ENCODE results near the gene CDC34.

Gene CDC34

GRCh38 chr19:540867-541637, 9.5 kb downstream of the CDC34 start:
- in situ Hi-C loops (cut with HindIII; ENCODE audit: low sequenced_read_pairs) = no loop called here

- in situ Hi-C loops (cut with HindIII; ENCODE audit: low sequenced_read_pairs) = no loop called here
Observed at GRCh38 chr19:541699-542098, 10.1 kb downstream of the CDC34 start.

- in situ Hi-C loops (cut with HindIII; ENCODE audit: low sequenced_read_pairs) = no loop called here
Observed at GRCh38 chr19:542173-542866, 10.8 kb downstream of the CDC34 start.

GRCh38 chr19:543910-544608, 12.5 kb downstream of the CDC34 start, which contains the start of gene GZMM:
TSS of gene GZMM (plus strand) at chr19:544053. CDS start at chr19:544072, 19 bp downstream.
- in situ Hi-C loops (cut with HindIII; ENCODE audit: low sequenced_read_pairs) = no loop called here

- in situ Hi-C loops (cut with HindIII; ENCODE audit: low sequenced_read_pairs) = no loop called here
Observed at GRCh38 chr19:547117-547516, 15.6 kb downstream of the CDC34 start.

- in situ Hi-C loops (cut with HindIII; ENCODE audit: low sequenced_read_pairs) = no loop called here
Observed at GRCh38 chr19:547836-548720, 16.5 kb downstream of the CDC34 start.

GRCh38 chr19:548886-549830, 17.6 kb downstream of the CDC34 start:
- in situ Hi-C loops (cut with HindIII; ENCODE audit: low sequenced_read_pairs) = no loop called here

- in situ Hi-C loops (cut with HindIII; ENCODE audit: low sequenced_read_pairs) = no loop called here
Observed at GRCh38 chr19:554817-555216, 23.3 kb downstream of the CDC34 start.

GRCh38 chr19:555474-555808, 23.9 kb downstream of the CDC34 start:
- in situ Hi-C loops (cut with HindIII; ENCODE audit: low sequenced_read_pairs) = no loop called here

- in situ Hi-C loops (cut with HindIII; ENCODE audit: low sequenced_read_pairs) = no loop called here
Observed at GRCh38 chr19:556611-557382, 25.2 kb downstream of the CDC34 start.

GRCh38 chr19:558770-559439, 27.3 kb downstream of the CDC34 start:
- in situ Hi-C loops (cut with HindIII; ENCODE audit: low sequenced_read_pairs) = no loop called here

- in situ Hi-C loops (cut with HindIII; ENCODE audit: low sequenced_read_pairs) = no loop called here
Observed at GRCh38 chr19:560121-560520, 28.6 kb downstream of the CDC34 start.

- in situ Hi-C loops (cut with HindIII; ENCODE audit: low sequenced_read_pairs) = no loop called here
Observed at GRCh38 chr19:566403-566802, 34.8 kb downstream of the CDC34 start.

- in situ Hi-C loops (cut with HindIII; ENCODE audit: low sequenced_read_pairs) = no loop called here
Observed at GRCh38 chr19:566844-567243, 35.3 kb downstream of the CDC34 start.

- in situ Hi-C loops (cut with HindIII; ENCODE audit: low sequenced_read_pairs) = no loop called here
Observed at GRCh38 chr19:567296-567900, 35.8 kb downstream of the CDC34 start.

- in situ Hi-C loops (cut with HindIII; ENCODE audit: low sequenced_read_pairs) = no loop called here
Observed at GRCh38 chr19:570251-570686, 38.7 kb downstream of the CDC34 start.

GRCh38 chr19:570937-571565, 39.5 kb downstream of the CDC34 start:
- in situ Hi-C loops (cut with HindIII; ENCODE audit: low sequenced_read_pairs) = no loop called here

GRCh38 chr19:571566-571974, 40.0 kb downstream of the CDC34 start:
- in situ Hi-C loops (cut with HindIII; ENCODE audit: low sequenced_read_pairs) = no loop called here

All from DLD1 (cell line).